Measurements from ENCODE around the gene GPX8.

The GPX8 gene

GRCh38 chr5:55172937-55173686 lies 13.1 kb downstream of the GPX8 start, which contains the start of gene CDC20B:
Gene CDC20B, minus strand, starts transcription at chr5:55173177. Its CDS starts 177 bp downstream, at chr5:55173000.
- DNase-seq: peak; percentile 70

- no peak for DNase-seq
Observed at GRCh38 chr5:55173687-55174230, 13.8 kb downstream of the GPX8 start.

- no peak for DNase-seq
Observed at GRCh38 chr5:55175781-55176175, 15.8 kb downstream of the GPX8 start.

- DNase-seq: no peak
Observed at GRCh38 chr5:55176176-55176818, 16.3 kb downstream of the GPX8 start.

GRCh38 chr5:55177078-55177477 lies 17.1 kb downstream of the GPX8 start:
- DNase-seq: no peak

GRCh38 chr5:55180016-55180415 lies 20.0 kb downstream of the GPX8 start:
- DNase-seq: no peak

- no peak for DNase-seq
Observed at GRCh38 chr5:55187370-55187769, 27.4 kb downstream of the GPX8 start.

- no peak for DNase-seq
Observed at GRCh38 chr5:55188656-55189540, 28.9 kb downstream of the GPX8 start.

- DNase-seq: no peak
Observed at GRCh38 chr5:55191165-55191564, 31.2 kb downstream of the GPX8 start.

GRCh38 chr5:55205001-55205400 lies 45.0 kb downstream of the GPX8 start:
- DNase-seq: no peak

- no peak for DNase-seq
Observed at GRCh38 chr5:55211184-55211874, 51.4 kb downstream of the GPX8 start.

Data from fibroblast of skin of right quadriceps (primary cell).